Liver (tissue), 9 donors: ENCODE data around the gene NAV2. TPM values are rescaled to one million over a fixed set of nuclear protein-coding genes. Genes with fewer than 3 reads are reported as not detected.

ENCODE experiments used
- DNase-seq: peaks from one replicate; pipeline ENCODE4 v3.0.0-alpha.2; 2017; ENCODE audit warnings: low spot score
- H3K27ac ChIP-seq, 2 donors: one replicate each; pipeline ENCODE4 v1.7.0; 2013; ENCODE audit warnings: inconsistent platforms in 2 of 2, low read length in 2 of 2, control low read depth in 1 of 2, low read depth in 1 of 2, mild to moderate bottlenecking in 1 of 2
- H3K27me3 ChIP-seq, 4 donors: one replicate each; pipeline versions ENCODE4 v1.6.1 to v1.7.0; 2013; ENCODE audit warnings: low read length in 3 of 4, inconsistent platforms in 1 of 4, mild to moderate bottlenecking in 1 of 4, moderate library complexity in 1 of 4; ENCODE audit not compliant: control insufficient read depth in 4 of 4, insufficient read depth in 4 of 4
- H3K36me3 ChIP-seq, 4 donors: one replicate each; pipeline versions ENCODE4 v1.6.1 to v1.7.0; 2013; ENCODE audit warnings: low read length in 3 of 4, mild to moderate bottlenecking in 3 of 4, low read depth in 1 of 4, moderate library complexity in 1 of 4; ENCODE audit not compliant: control insufficient read depth in 4 of 4, insufficient read depth in 3 of 4
- H3K4me1 ChIP-seq, 4 donors: one replicate each; pipeline versions ENCODE4 v1.6.1 to v1.7.0; 2013; ENCODE audit warnings: low read length in 3 of 4, mild to moderate bottlenecking in 3 of 4, moderate library complexity in 1 of 4; ENCODE audit not compliant: control insufficient read depth in 4 of 4, insufficient read depth in 4 of 4
- H3K4me3 ChIP-seq, 3 donors: one replicate each; pipeline versions ENCODE4 v1.6.1 to v1.7.0; 2013; ENCODE audit warnings: low read length in 3 of 3, control low read depth in 1 of 3, low read depth in 1 of 3, mild to moderate bottlenecking in 1 of 3
- H3K9ac ChIP-seq, 2 donors: one replicate each; pipeline ENCODE4 v1.7.0; 2013; ENCODE audit warnings: low read length in 2 of 2, mild to moderate bottlenecking in 2 of 2, moderate library complexity in 2 of 2, control low read depth in 1 of 2, low read depth in 1 of 2
- H3K9me3 ChIP-seq, 4 donors: one replicate each; pipeline versions ENCODE4 v1.6.1 to v1.7.0; 2013; ENCODE audit warnings: low read length in 3 of 4; ENCODE audit not compliant: control insufficient read depth in 4 of 4
- ATF3 ChIP-seq: IDR thresholded peaks from 2 replicates; pipeline ENCODE4 v1.6.1; 2016; ENCODE audit warnings: antibody characterized with exemption
- EGR1 ChIP-seq, 2 donors: IDR thresholded peaks; 2 replicates each; pipeline ENCODE4 v1.6.1; 2016 to 2018; ENCODE audit warnings: antibody characterized with exemption in 2 of 2, low read depth in 2 of 2
- HNF4G ChIP-seq: IDR thresholded peaks from 2 replicates; pipeline ENCODE4 v1.6.1; 2016; ENCODE audit warnings: antibody characterized with exemption
- NR2F2 ChIP-seq: IDR thresholded peaks from 2 replicates; pipeline ENCODE4 v1.6.1; 2016; ENCODE audit warnings: antibody characterized with exemption
- REST ChIP-seq: IDR thresholded peaks from 2 replicates; pipeline ENCODE4 v1.6.1; 2016; ENCODE audit warnings: antibody characterized with exemption, mild to moderate bottlenecking
- RXRA ChIP-seq, 2 donors: IDR thresholded peaks; 2 replicates each; pipeline ENCODE4 v1.6.1; 2017 to 2018; ENCODE audit warnings: antibody characterized with exemption in 2 of 2, mild to moderate bottlenecking in 1 of 2
- SP1 ChIP-seq: IDR thresholded peaks from 2 replicates; pipeline ENCODE4 v1.6.1; 2018; ENCODE audit warnings: antibody characterized with exemption, mild to moderate bottlenecking
- YY1 ChIP-seq: IDR thresholded peaks from 2 replicates; pipeline ENCODE4 v1.6.1; 2016; ENCODE audit warnings: antibody characterized with exemption, mild to moderate bottlenecking
- ZBTB33 ChIP-seq: IDR thresholded peaks from 2 replicates; pipeline ENCODE4 v1.6.1; 2016; ENCODE audit warnings: antibody characterized with exemption
- WGBS: extraction: QIAGEN DNeasy Blood & Tissue Kit; methylation state at CpG from one replicate; pipeline ENCODE4 v1.1.7; 2013; 5-methylcytosine and 5-hydroxymethylcytosine counted together
- polyA plus RNA-seq, 2 donors: library from polyadenylated mRNA; stranded (reverse) in 1 of 2; unstranded in 1 of 2; fragments of 200-250 nt in 1 of 2; fragments of >200 nt in 1 of 2; fragmentation: Nextera tagmentation in 1 of 2; extraction: Ambion mirVana in 1 of 2; gene quantifications; one replicate each; pipeline versions ENCODE4 v1.2.1 to v1.2.3, GENCODE V29; 2013 to 2015
- total RNA-seq, 2 donors: library from RNA; depleted of rRNA; stranded (reverse); fragments of >200 nt; gene quantifications; one replicate each; pipeline ENCODE4 v1.2.3, GENCODE V29; 2014
- TF ChIP-seq, protein P1 (sequence below): IDR thresholded peaks from 2 replicates; pipeline ENCODE4 v1.6.1; 2016; ENCODE audit warnings: antibody characterized with exemption
- donor health status: healthy.
- donor health status: healthy.
- donor health status: healthy.
- donor health status: healthy.
- donor health status: healthy.

The NAV2 gene
- total and polyA plus RNA-seq, 4 donors, result 6.3 to 20.5 (median 11.6) TPM

DNA sequence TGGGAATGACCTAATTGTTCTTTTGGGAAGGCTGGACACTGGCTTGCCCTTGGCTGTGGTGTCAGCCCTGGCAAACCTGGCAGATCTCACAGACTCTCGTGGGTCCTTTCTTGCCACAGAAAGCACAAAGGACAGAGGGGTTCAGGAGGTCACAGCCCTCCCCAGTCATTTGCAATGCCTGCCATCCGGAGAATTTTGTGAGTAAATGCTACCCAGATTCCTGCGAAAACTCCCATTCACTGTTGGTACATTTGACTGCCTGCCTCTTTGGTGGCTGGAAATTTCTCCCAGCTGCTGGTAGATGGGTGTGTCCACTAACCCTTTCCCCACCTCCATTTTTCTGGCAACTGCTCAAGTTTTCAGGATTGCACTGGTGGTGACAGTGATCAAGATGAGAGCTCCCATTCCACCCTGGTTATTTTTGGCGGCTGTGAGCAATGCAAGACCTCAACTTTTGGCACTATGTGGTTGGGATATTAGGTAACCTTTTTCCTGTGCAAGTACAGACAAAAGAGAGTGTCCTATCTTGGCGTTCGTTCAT is 155.7 kb downstream of the NAV2 start:
- Histone ChIP-seq H3K4me3 (no peak overlapping the region), H3K36me3 (peaks cover 0 to 3% (median under 1%) of the 10 kb centered on the region in 4 donors), H3K27ac (no peak overlapping the region), H3K9me3 (no peaks in the 10 kb centered on the region), H3K9ac (no peak overlapping the region), H3K27me3 (no peaks in the 10 kb centered on the region), H3K4me1 (peaks cover 2 to 13% (median 11%) of the 10 kb centered on the region in 4 donors)
- no peak for DNase-seq
- TF ChIP-seq REST, result no peak
- TF ChIP-seq YY1, result peak; percentile 11
- peak in 1 of 2 donors; percentile 14 for TF ChIP-seq RXRA (IDR thresholded peaks at IDR 0.05)
- WGBS, result 68% methylated on average over 6 of the region's 6 CpGs

DNA sequence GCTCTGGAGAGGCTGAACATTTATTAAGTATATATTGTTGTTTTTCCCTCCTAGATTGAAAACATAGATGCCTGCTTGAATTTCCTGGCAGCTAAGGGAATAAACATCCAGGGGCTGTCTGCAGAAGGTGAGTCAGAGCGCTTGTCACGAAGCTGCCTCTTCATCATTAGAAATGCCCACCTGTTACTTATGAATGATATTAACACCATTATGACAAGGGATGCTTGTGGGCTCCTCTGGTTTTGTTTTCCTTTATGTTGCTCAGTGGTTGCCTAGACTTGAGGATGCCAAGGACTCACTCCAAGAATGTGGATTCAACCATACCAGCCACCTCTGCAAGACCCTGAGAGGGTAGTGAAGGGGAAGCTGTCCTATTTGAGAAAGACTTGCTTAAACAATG is 156.2 kb downstream of the NAV2 start:
- Histone ChIP-seq H3K27me3 (no peaks in the 10 kb centered on the region), H3K9ac (no peak overlapping the region), H3K36me3 (peaks cover 0 to 3% (median under 1%) of the 10 kb centered on the region in 4 donors), H3K27ac (no peak overlapping the region), H3K9me3 (no peaks in the 10 kb centered on the region), H3K4me1 (peaks cover under 1 to 11% (median 9%) of the 10 kb centered on the region in 4 donors), H3K4me3 (no peak overlapping the region)
- DNase-seq, result no peak
- no peak for TF ChIP-seq NR2F2
- no peak for TF ChIP-seq ZBTB33
- TF ChIP-seq EGR1 (IDR thresholded peaks at IDR 0.05; ENCODE audit: low read depth in 2 of 2), result no peak
- TF ChIP-seq HNF4G, result no peak
- no peak for TF ChIP-seq SP1
- TF ChIP-seq, protein P1, sequence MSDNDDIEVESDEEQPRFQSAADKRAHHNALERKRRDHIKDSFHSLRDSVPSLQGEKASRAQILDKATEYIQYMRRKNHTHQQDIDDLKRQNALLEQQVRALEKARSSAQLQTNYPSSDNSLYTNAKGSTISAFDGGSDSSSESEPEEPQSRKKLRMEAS, result no peak
- no peak for TF ChIP-seq ATF3
- WGBS, result 93% methylated on average over 2 of the region's 2 CpGs

- Histone ChIP-seq H3K27ac (no peak overlapping the region), H3K9me3 (no peaks in the 10 kb centered on the region), H3K4me3 (no peak overlapping the region), H3K36me3 (peaks cover 0 to 3% (median under 1%) of the 10 kb centered on the region in 4 donors), H3K27me3 (no peaks in the 10 kb centered on the region), H3K9ac (no peak overlapping the region), H3K4me1 (peaks cover 0 to 5% (median 4%) of the 10 kb centered on the region in 4 donors)
- no peak for DNase-seq
- 89% methylated on average over 2 of the region's 2 CpGs for WGBS
- TF ChIP-seq REST, result no peak
These were observed 156.8 kb downstream of the NAV2 start for GRCh38 chr11:19869466-19869865.
